ENCODE data around the gene CASP8AP2.

The CASP8AP2 gene

DNA sequence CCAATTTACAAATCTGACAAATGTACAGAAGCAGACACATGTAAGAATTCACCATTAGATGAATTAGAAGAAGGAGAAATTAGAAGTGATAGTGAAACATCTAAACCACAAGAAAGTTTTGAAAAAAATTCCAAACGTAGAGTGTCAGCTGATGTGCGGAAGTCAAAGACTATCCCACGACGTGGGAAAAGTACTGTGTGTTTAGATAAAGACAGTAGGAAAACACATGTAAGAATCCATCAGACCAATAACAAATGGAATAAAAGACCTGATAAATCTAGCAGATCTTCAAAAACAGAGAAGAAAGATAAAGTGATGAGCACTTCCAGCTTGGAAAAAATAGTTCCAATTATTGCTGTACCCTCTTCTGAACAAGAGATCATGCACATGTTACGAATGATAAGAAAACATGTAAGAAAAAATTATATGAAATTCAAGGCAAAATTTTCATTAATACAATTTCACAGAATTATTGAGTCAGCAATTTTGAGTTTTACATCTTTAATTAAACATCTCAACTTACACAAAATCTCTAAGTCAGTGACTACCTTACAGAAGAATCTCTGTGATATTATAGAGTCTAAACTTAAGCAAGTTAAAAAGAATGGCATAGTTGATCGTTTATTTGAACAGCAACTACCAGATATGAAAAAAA is 36.5 kb downstream of the CASP8AP2 start:
- Histone ChIP-seq H3K9ac (ENCODE audit: low read length) (no peak overlapping the region), H3K4me1 (ENCODE audit: insufficient read depth, low read length, severe bottlenecking) (no peaks in the 10 kb centered on the region), H3K9me3 (ENCODE audit: low read length) (no peaks in the 10 kb centered on the region), H3K9me2 (ENCODE audit: low read depth, low read length) (no peaks in the 10 kb centered on the region), H2AFZ (ENCODE audit: low read length) (no peak overlapping the region), H3K4me3 (ENCODE audit: low read depth, low read length, poor library complexity, severe bottlenecking) (no peak overlapping the region), H3K79me2 (ENCODE audit: insufficient read depth, low read length) (no peaks in the 10 kb centered on the region), H3K4me2 (ENCODE audit: low read length) (no peak overlapping the region), H4K20me1 (ENCODE audit: insufficient read depth, low read length) (no peaks in the 10 kb centered on the region), H3K36me3 (ENCODE audit: insufficient read depth, low read length) (peaks cover 94% of the 10 kb centered on the region), H3K27me3 (ENCODE audit: insufficient read depth, low read length) (no peaks in the 10 kb centered on the region), H3K27ac (ENCODE audit: low read depth, low read length, poor library complexity, severe bottlenecking) (no peak overlapping the region), H3F3A (ENCODE audit: insufficient read depth, low read length) (no peaks in the 10 kb centered on the region)
- TF ChIP-seq EZH2 (IDR thresholded peaks at IDR 0.05; ENCODE audit: borderline replicate concordance, low read length) = no peak
- TF ChIP-seq CTCF (IDR thresholded peaks at IDR 0.05; ENCODE audit: low read length) = no peak

GRCh38 chr6:89873721-89874120 is 44.0 kb downstream of the CASP8AP2 start:
- Histone ChIP-seq H2AFZ (ENCODE audit: low read length) (no peak overlapping the region), H3K79me2 (ENCODE audit: insufficient read depth, low read length) (no peaks in the 10 kb centered on the region), H3K27me3 (ENCODE audit: insufficient read depth, low read length) (no peaks in the 10 kb centered on the region), H3K9me3 (ENCODE audit: low read length) (no peaks in the 10 kb centered on the region), H3K9me2 (ENCODE audit: low read depth, low read length) (no peaks in the 10 kb centered on the region), H4K20me1 (ENCODE audit: insufficient read depth, low read length) (no peaks in the 10 kb centered on the region), H3K9ac (ENCODE audit: low read length) (no peak overlapping the region), H3K4me1 (ENCODE audit: insufficient read depth, low read length, severe bottlenecking) (no peaks in the 10 kb centered on the region), H3K36me3 (ENCODE audit: insufficient read depth, low read length) (peaks cover 49% of the 10 kb centered on the region), H3F3A (ENCODE audit: insufficient read depth, low read length) (no peaks in the 10 kb centered on the region), H3K4me3 (ENCODE audit: low read depth, low read length, poor library complexity, severe bottlenecking) (no peak overlapping the region), H3K4me2 (ENCODE audit: low read length) (no peak overlapping the region), H3K27ac (ENCODE audit: low read depth, low read length, poor library complexity, severe bottlenecking) (no peak overlapping the region)
- TF ChIP-seq CTCF (IDR thresholded peaks at IDR 0.05; ENCODE audit: low read length) = no peak
- TF ChIP-seq EZH2 (IDR thresholded peaks at IDR 0.05; ENCODE audit: borderline replicate concordance, low read length) = no peak

- no peak overlapping the region for H3K9ac ChIP-seq (ENCODE audit: low read length)
- no peaks in the 10 kb centered on the region for H3K79me2 ChIP-seq (ENCODE audit: insufficient read depth, low read length)
- H3K4me2 ChIP-seq (ENCODE audit: low read length) = no peak overlapping the region
These were observed 44.8 kb downstream of the CASP8AP2 start for GRCh38 chr6:89874438-89874837.

More at GRCh38 chr6:89874438-89874837, 44.8 kb downstream of the CASP8AP2 start:
- Histone ChIP-seq H3K9me2 (ENCODE audit: low read depth, low read length) (no peaks in the 10 kb centered on the region), H3K36me3 (ENCODE audit: insufficient read depth, low read length) (peaks cover 44% of the 10 kb centered on the region), H3K4me1 (ENCODE audit: insufficient read depth, low read length, severe bottlenecking) (no peaks in the 10 kb centered on the region), H3K9me3 (ENCODE audit: low read length) (no peaks in the 10 kb centered on the region), H4K20me1 (ENCODE audit: insufficient read depth, low read length) (no peaks in the 10 kb centered on the region), H3K27ac (ENCODE audit: low read depth, low read length, poor library complexity, severe bottlenecking) (no peak overlapping the region), H2AFZ (ENCODE audit: low read length) (no peak overlapping the region), H3F3A (ENCODE audit: insufficient read depth, low read length) (no peaks in the 10 kb centered on the region), H3K27me3 (ENCODE audit: insufficient read depth, low read length) (no peaks in the 10 kb centered on the region), H3K4me3 (ENCODE audit: low read depth, low read length, poor library complexity, severe bottlenecking) (no peak overlapping the region)
- TF ChIP-seq CTCF (IDR thresholded peaks at IDR 0.05; ENCODE audit: low read length) (no peak), EZH2 (IDR thresholded peaks at IDR 0.05; ENCODE audit: borderline replicate concordance, low read length) (no peak)

All from OCI-LY1 (cell line).